Hepatocyte (in vitro differentiated cells): Measurements from ENCODE around the gene NSA2. TPM values are rescaled to one million over a fixed set of nuclear protein-coding genes. Genes with fewer than 3 reads are reported as not detected.

ENCODE experiments used
- DNase-seq: peaks from one replicate; pipeline ENCODE4 v3.0.0-alpha.2; 2016; ENCODE audit warnings: low spot score
- H2AFZ ChIP-seq: fragments of 200-600 bp; sonication (generic); 2 replicates; pipeline ENCODE4 v1.6.0; 2016; ENCODE audit warnings: antibody characterized with exemption, mild to moderate bottlenecking
- H3K27ac ChIP-seq: fragments of 200-600 bp; sonication (generic); 2 replicates; pipeline ENCODE4 v1.5.1; 2016; ENCODE audit warnings: mild to moderate bottlenecking
- H3K27me3 ChIP-seq: fragments of 200-600 bp; sonication (generic); 2 replicates; pipeline ENCODE4 v1.6.1; 2016
- H3K36me3 ChIP-seq: fragments of 200-600 bp; sonication (generic); replicated peaks from 2 replicates; pipeline ENCODE4 v1.5.1; 2016; ENCODE audit warnings: low read depth; ENCODE audit not compliant: insufficient read depth
- H3K4me1 ChIP-seq: fragments of 200-600 bp; sonication (generic); 2 replicates; pipeline ENCODE4 v1.5.1; 2016; ENCODE audit warnings: mild to moderate bottlenecking, moderate library complexity; ENCODE audit not compliant: insufficient read depth
- H3K4me2 ChIP-seq: fragments of 200-600 bp; sonication (generic); 2 replicates; pipeline ENCODE4 v1.6.0; 2016
- H3K4me3 ChIP-seq: fragments of 200-600 bp; sonication (generic); 2 replicates; pipeline ENCODE4 v1.5.1; 2016; ENCODE audit warnings: mild to moderate bottlenecking
- H3K79me2 ChIP-seq: fragments of 200-600 bp; sonication (generic); 2 replicates; pipeline ENCODE4 v1.6.0; 2017; ENCODE audit warnings: mild to moderate bottlenecking
- H3K9me2 ChIP-seq: fragments of 200-600 bp; sonication (generic); replicated peaks from 2 replicates; pipeline ENCODE4 v1.6.0; 2017; ENCODE audit warnings: mild to moderate bottlenecking; ENCODE audit not compliant: insufficient read depth
- H3K9me3 ChIP-seq: fragments of 200-600 bp; sonication (generic); 2 replicates; pipeline ENCODE4 v1.5.1; 2016; ENCODE audit warnings: low read depth, mild to moderate bottlenecking
- H4K20me1 ChIP-seq: fragments of 200-600 bp; sonication (generic); 2 replicates; pipeline ENCODE4 v1.6.0; 2016; ENCODE audit warnings: mild to moderate bottlenecking; ENCODE audit not compliant: insufficient read depth, poor library complexity, severe bottlenecking
- EZH2 ChIP-seq: fragments of 200-600 bp; sonication (generic); IDR thresholded peaks from 2 replicates; pipeline ENCODE4 v1.6.1; 2016; ENCODE audit warnings: antibody characterized with exemption, mild to moderate bottlenecking, borderline replicate concordance
- EZH2phosphoT487 ChIP-seq: fragments of 200-600 bp; sonication (generic); IDR thresholded peaks from one replicate; pipeline ENCODE4 v1.6.1; 2018; ENCODE audit warnings: antibody characterized with exemption, mild to moderate bottlenecking, low read depth, moderate library complexity; ENCODE audit not compliant: unreplicated experiment, severe bottlenecking
- WGBS: methylation state at CpG from one replicate; pipeline ENCODE4 v1.1.6; 2016; ENCODE audit warnings: low lambda C conversion rate; ENCODE audit errors: missing lambda C conversion rate; 5-methylcytosine and 5-hydroxymethylcytosine counted together
- polyA plus RNA-seq: library from polyadenylated mRNA; unstranded; fragments of >200 nt; fragmentation: Nextera tagmentation; extraction: Ambion mirVana; gene quantifications from 2 replicates; pipeline ENCODE4 v1.2.1, GENCODE V29; 2016
- total RNA-seq: library from RNA; depleted of rRNA; stranded (reverse); fragments of >200 nt; gene quantifications from 2 replicates; pipeline ENCODE4 v1.2.3, GENCODE V29; 2014
- TF ChIP-seq, protein P1 (sequence below): fragments of 200-600 bp; sonication (generic); IDR thresholded peaks from 2 replicates; pipeline ENCODE4 v1.5.1; 2016; ENCODE audit warnings: antibody characterized with exemption, mild to moderate bottlenecking; ENCODE audit not compliant: poor library complexity

Gene NSA2
- total and polyA plus RNA-seq, 2 experiments from 2014 or later: 50.7 to 107 TPM

DNA sequence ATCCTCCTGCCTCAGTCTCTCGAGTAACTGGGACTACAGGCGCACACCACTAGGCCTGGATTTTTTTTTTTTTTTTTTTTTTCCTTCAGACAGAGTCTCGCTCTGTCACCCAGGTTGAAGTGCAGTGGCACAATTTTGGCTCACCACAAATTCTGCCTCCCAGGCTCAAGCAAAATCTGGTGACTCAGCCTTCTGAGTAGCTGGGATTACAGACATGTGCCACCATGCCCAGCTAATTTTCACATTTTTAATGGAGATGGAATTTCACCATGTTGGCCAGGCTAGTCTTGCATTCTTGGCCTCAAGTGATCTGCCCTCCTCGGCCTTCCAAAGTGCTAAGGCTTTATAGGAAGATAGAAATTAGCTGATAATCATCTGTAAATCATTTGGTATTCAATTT lies 43.9 kb downstream of the NSA2 start:
- Histone ChIP-seq H3K79me2 (no peaks in the 10 kb centered on the region), H3K27ac (no peak overlapping the region), H3K27me3 (no peaks in the 10 kb centered on the region), H3K4me3 (no peak overlapping the region), H3K4me1 (no peaks in the 10 kb centered on the region), H3K4me2 (no peak overlapping the region), H3K36me3 (no peaks in the 10 kb centered on the region), H3K9me2 (no peaks in the 10 kb centered on the region), H4K20me1 (no peaks in the 10 kb centered on the region), H2AFZ (no peak overlapping the region), H3K9me3 (no peaks in the 10 kb centered on the region)
- DNase-seq: no peak
- TF ChIP-seq EZH2phosphoT487 (no peak), EZH2 (no peak)
- TF ChIP-seq, protein P1, sequence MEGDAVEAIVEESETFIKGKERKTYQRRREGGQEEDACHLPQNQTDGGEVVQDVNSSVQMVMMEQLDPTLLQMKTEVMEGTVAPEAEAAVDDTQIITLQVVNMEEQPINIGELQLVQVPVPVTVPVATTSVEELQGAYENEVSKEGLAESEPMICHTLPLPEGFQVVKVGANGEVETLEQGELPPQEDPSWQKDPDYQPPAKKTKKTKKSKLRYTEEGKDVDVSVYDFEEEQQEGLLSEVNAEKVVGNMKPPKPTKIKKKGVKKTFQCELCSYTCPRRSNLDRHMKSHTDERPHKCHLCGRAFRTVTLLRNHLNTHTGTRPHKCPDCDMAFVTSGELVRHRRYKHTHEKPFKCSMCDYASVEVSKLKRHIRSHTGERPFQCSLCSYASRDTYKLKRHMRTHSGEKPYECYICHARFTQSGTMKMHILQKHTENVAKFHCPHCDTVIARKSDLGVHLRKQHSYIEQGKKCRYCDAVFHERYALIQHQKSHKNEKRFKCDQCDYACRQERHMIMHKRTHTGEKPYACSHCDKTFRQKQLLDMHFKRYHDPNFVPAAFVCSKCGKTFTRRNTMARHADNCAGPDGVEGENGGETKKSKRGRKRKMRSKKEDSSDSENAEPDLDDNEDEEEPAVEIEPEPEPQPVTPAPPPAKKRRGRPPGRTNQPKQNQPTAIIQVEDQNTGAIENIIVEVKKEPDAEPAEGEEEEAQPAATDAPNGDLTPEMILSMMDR: no peak
- 98% methylated on average over 4 of the region's 4 CpGs for WGBS

DNA sequence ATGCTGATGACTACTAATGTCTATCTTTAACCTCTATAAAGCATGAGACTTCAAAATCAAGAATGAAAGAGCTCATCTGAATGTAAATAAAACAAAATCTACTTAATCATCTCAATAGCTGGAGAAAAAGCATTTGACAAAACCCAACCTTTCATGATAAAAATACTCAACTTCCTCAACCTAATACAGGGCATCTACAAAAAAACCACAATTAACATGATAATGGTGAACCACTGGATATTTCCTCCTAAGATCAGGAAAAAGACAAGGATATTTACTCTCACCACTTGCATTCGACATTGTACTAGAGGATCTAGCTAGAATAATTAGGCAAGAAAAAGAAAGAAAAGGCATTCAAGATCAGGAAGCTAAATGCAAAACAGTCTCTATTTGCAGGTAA lies 49.8 kb downstream of the NSA2 start:
- TF ChIP-seq, protein P1: no peak
- TF ChIP-seq EZH2phosphoT487 (no peak), EZH2 (no peak)
- 31% methylated on average over 1 of the region's 1 CpG for WGBS

DNA sequence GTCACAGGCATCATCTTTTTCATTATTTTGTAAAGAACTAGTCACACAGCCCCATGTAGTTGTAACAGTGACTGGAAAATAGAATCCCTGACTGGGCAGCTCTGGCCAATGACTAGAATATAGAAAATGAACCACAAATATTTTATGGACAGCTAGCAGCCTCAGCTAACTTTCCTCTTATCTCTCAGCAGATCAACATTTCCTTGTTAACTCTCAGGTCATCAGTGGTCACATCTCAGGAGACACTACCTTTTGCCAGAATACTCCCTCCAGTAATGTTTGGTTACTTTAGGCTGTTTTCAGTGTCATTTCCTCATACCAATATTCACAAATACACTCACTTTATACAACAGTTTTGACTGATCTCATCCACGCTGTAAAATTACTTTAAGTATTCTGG lies 55.2 kb downstream of the NSA2 start:
- TF ChIP-seq, protein P1: no peak
- no peak for TF ChIP-seq EZH2
- no peak for TF ChIP-seq EZH2phosphoT487
- no peaks in the 10 kb centered on the region for H3K27me3 ChIP-seq
- DNase-seq: no peak
- no peaks in the 10 kb centered on the region for H3K4me1 ChIP-seq
- H3K9me2 ChIP-seq: no peaks in the 10 kb centered on the region
- H3K79me2 ChIP-seq: no peaks in the 10 kb centered on the region
- H3K27ac ChIP-seq: no peak overlapping the region
- no peak overlapping the region for H3K4me3 ChIP-seq
- H2AFZ ChIP-seq: no peak overlapping the region
- no peak overlapping the region for H3K4me2 ChIP-seq
- no peaks in the 10 kb centered on the region for H3K9me3 ChIP-seq
- H3K36me3 ChIP-seq: no peaks in the 10 kb centered on the region
- no peaks in the 10 kb centered on the region for H4K20me1 ChIP-seq
- 81% methylated on average over 1 of the region's 1 CpG for WGBS

More for the DNA sequence above, 49.8 kb downstream of the NSA2 start:
- Histone ChIP-seq H3K4me2 (no peak overlapping the region), H3K27me3 (no peaks in the 10 kb centered on the region), H3K4me3 (no peak overlapping the region), H3K9me2 (no peaks in the 10 kb centered on the region), H3K4me1 (no peaks in the 10 kb centered on the region), H3K9me3 (no peaks in the 10 kb centered on the region), H4K20me1 (no peaks in the 10 kb centered on the region), H3K79me2 (no peaks in the 10 kb centered on the region), H3K27ac (no peak overlapping the region), H3K36me3 (no peaks in the 10 kb centered on the region), H2AFZ (no peak overlapping the region)
- DNase-seq: no peak

DNA sequence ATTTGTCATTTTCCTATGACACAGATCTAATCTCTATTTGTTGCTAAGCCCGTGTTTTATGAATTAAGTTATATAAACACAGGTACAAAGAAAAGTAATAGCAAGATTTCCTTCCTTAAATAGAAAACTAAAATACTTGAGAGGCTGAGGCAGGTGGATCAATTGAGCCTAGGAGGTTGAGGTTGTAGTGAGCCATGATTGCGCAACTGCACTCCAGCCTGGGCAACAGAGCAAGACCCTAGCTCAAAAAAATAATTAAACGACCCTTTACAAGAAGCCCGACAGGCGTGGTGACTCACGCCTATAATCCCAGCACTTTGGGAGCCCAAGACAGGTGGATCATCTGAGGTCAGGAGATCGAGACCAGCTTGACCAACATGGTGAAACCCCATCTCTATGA lies 62.4 kb downstream of the NSA2 start:
- Histone ChIP-seq H3K27me3 (no peaks in the 10 kb centered on the region), H3K79me2 (no peaks in the 10 kb centered on the region), H3K4me2 (no peak overlapping the region), H3K9me2 (no peaks in the 10 kb centered on the region), H3K27ac (no peak overlapping the region), H3K4me1 (peaks cover 4% of the 10 kb centered on the region), H2AFZ (no peak overlapping the region), H3K36me3 (no peaks in the 10 kb centered on the region), H3K4me3 (no peak overlapping the region), H4K20me1 (no peaks in the 10 kb centered on the region), H3K9me3 (no peaks in the 10 kb centered on the region)
- no peak for TF ChIP-seq EZH2phosphoT487
- TF ChIP-seq EZH2: no peak
- TF ChIP-seq, protein P1: no peak
- WGBS: 96% methylated on average over 7 of the region's 7 CpGs
- DNase-seq: no peak
